HL-60 (cell line): ENCODE measurements around the gene SIPA1L3.
A peak's percentile ranks its signal among the peaks of the same experiment; 100 is the strongest.
"Not testable (repeated sequence)": the region's sequence is repeated elsewhere in the genome, so short reads cannot be mapped to it uniquely, and the experiment has no call there.

Experiments used
- DNase-seq, 2 experiments: peaks; one replicate each; pipeline ENCODE4 v3.0.0-alpha.2; 2010 to 2020; ENCODE audit warnings: low read depth in 1 of 2, low spot score in 1 of 2
- H3K27ac ChIP-seq: fragments of 250-450 bp; sonication (Bioruptor Pico); replicated peaks from 2 replicates; pipeline ENCODE4 v1.5.1; 2020; ENCODE audit warnings: mild to moderate bottlenecking, moderate library complexity
- H3K27me3 ChIP-seq: fragments of 250-450 bp; sonication (Bioruptor Pico); 2 replicates; pipeline ENCODE4 v1.5.1; 2021; ENCODE audit warnings: mild to moderate bottlenecking, moderate library complexity; ENCODE audit not compliant: insufficient read depth, poor library complexity, severe bottlenecking
- H3K4me3 ChIP-seq: replicated peaks from 2 replicates; pipeline ENCODE4 v1.5.1; 2011; ENCODE audit warnings: mild to moderate bottlenecking, control low read depth, low read length; ENCODE audit not compliant: insufficient read depth
- CTCF ChIP-seq: IDR thresholded peaks from one replicate; pipeline ENCODE4 v1.5.1; 2011; ENCODE audit warnings: low read length, control low read depth, inconsistent platforms; ENCODE audit not compliant: insufficient read depth
- GABPA ChIP-seq: IDR thresholded peaks from 2 replicates; pipeline ENCODE4 v1.6.1; 2012; ENCODE audit warnings: low read depth
- POLR2AphosphoS5 ChIP-seq: IDR thresholded peaks from 2 replicates; pipeline ENCODE4 v1.6.1; 2012; ENCODE audit warnings: low read depth
- REST ChIP-seq: IDR thresholded peaks from 2 replicates; pipeline ENCODE4 v1.6.1; 2012; ENCODE audit warnings: low read depth; ENCODE audit not compliant: insufficient replicate concordance
- SPI1 ChIP-seq: IDR thresholded peaks from 2 replicates; pipeline ENCODE4 v1.6.1; 2012; ENCODE audit warnings: low read depth, mild to moderate bottlenecking, borderline replicate concordance

SIPA1L3 gene

GRCh38 chr19:38062959-38063761 lies 156.2 kb downstream of the SIPA1L3 start:
- Histone ChIP-seq H3K4me3 (no peak overlapping the region), H3K27me3 (no peaks in the 10 kb centered on the region), H3K27ac (no peak overlapping the region)
- TF ChIP-seq GABPA (no peak), CTCF (no peak), REST (no peak), POLR2AphosphoS5 (no peak), SPI1 (no peak)
- DNase-seq: no peak

- no peak for TF ChIP-seq REST
- peak; percentile 20; the same call in 1 of the 2 replicates for TF ChIP-seq SPI1
- no peak for TF ChIP-seq CTCF
- Histone ChIP-seq H3K27me3 (no peaks in the 10 kb centered on the region), H3K27ac (no peak overlapping the region), H3K4me3 (no peak overlapping the region)
- DNase-seq: no peak
Observed at GRCh38 chr19:38063928-38064327, 156.9 kb downstream of the SIPA1L3 start.

- Histone ChIP-seq H3K4me3 (no peak overlapping the region), H3K27ac (no peak overlapping the region), H3K27me3 (no peaks in the 10 kb centered on the region)
- TF ChIP-seq POLR2AphosphoS5 (no peak), REST (no peak), CTCF (no peak)
- DNase-seq: no peak
Observed at GRCh38 chr19:38064661-38065425, 157.8 kb downstream of the SIPA1L3 start.

GRCh38 chr19:38065775-38066174 lies 158.8 kb downstream of the SIPA1L3 start:
- not testable (repeated sequence) for H3K27me3 ChIP-seq, DNase-seq, H3K4me3 ChIP-seq, H3K27ac ChIP-seq
